PC-9 (cell line): ENCODE results near the gene FAM221B. TPM values are rescaled to one million over a fixed set of nuclear protein-coding genes. Genes with fewer than 3 reads are reported as not detected.

Experiments used
- BruUV-seq: library from RNA; stranded (reverse); fragments of 400-500 nt; replicated peaks from 2 replicates; lab custom pipeline; 2021; lab: Mats Ljungman, UMichigan
- CTCF ChIA-PET: fragments of 300-600 bp; sonication (Branson Sonifier 250); formaldehyde crosslinking; loops from one replicate; lab custom pipeline; 2022; ENCODE audit warnings: antibody characterized with exemption; lab: Charles Lee
- POLR2A ChIA-PET: fragments of 300-600 bp; sonication (Branson Sonifier 250); formaldehyde crosslinking; loops from one replicate; lab custom pipeline; 2022; ENCODE audit warnings: antibody characterized with exemption; ENCODE audit not compliant: unreplicated experiment; lab: Charles Lee
- DNase-seq, 2 experiments: peaks; one replicate each; pipeline versions ENCODE4 v3.0.0 to v3.0.0-alpha.2; 2015 to 2022; ENCODE audit warnings: mixed read lengths in 1 of 2
- H2AFZ ChIP-seq: fragments of 200-600 bp; sonication (generic); 2 replicates; pipeline ENCODE4 v1.8.1; 2017; ENCODE audit warnings: antibody characterized with exemption
- H3F3A ChIP-seq: fragments of 200-600 bp; sonication (generic); 2 replicates; pipeline ENCODE4 v1.8.1; 2017; ENCODE audit warnings: antibody characterized with exemption, mild to moderate bottlenecking, low read depth; ENCODE audit not compliant: insufficient read depth
- H3K27ac ChIP-seq: fragments of 200-600 bp; sonication (generic); 2 replicates; pipeline ENCODE4 v1.6.1; 2016; ENCODE audit warnings: mixed run types
- H3K27me3 ChIP-seq: fragments of 200-600 bp; sonication (generic); 2 replicates; pipeline ENCODE4 v1.6.1; 2016; ENCODE audit warnings: low read depth, mixed run types; ENCODE audit not compliant: insufficient read depth
- H3K36me3 ChIP-seq: fragments of 200-600 bp; sonication (generic); 2 replicates; pipeline ENCODE4 v1.6.1; 2016; ENCODE audit warnings: low read depth, mixed run types
- H3K4me1 ChIP-seq: fragments of 200-600 bp; sonication (generic); replicated peaks from 2 replicates; pipeline ENCODE4 v1.6.1; 2016; ENCODE audit warnings: mixed run types; ENCODE audit not compliant: insufficient read depth
- H3K4me2 ChIP-seq: fragments of 200-600 bp; sonication (generic); 2 replicates; pipeline ENCODE4 v1.6.1; 2017; ENCODE audit warnings: mixed run types
- H3K4me3 ChIP-seq: fragments of 200-600 bp; sonication (generic); 2 replicates; pipeline ENCODE4 v1.6.1; 2016; ENCODE audit warnings: mixed run types
- H3K79me2 ChIP-seq: fragments of 200-600 bp; sonication (generic); 2 replicates; pipeline ENCODE4 v1.6.1; 2017; ENCODE audit warnings: low read depth, mixed run types
- H3K9me2 ChIP-seq: fragments of 200-600 bp; sonication (generic); 2 replicates; pipeline ENCODE4 v1.8.1; 2017; ENCODE audit warnings: mild to moderate bottlenecking; ENCODE audit not compliant: insufficient read depth
- H3K9me3 ChIP-seq: fragments of 200-600 bp; sonication (generic); 2 replicates; pipeline ENCODE4 v1.8.1; 2016; ENCODE audit warnings: low read depth; ENCODE audit not compliant: insufficient read depth
- H4K20me1 ChIP-seq: fragments of 200-600 bp; sonication (generic); 2 replicates; pipeline ENCODE4 v1.8.1; 2017; ENCODE audit not compliant: insufficient read depth
- CTCF ChIP-seq: fragments of 200-600 bp; sonication (generic); conservative IDR thresholded peaks from 2 replicates; pipeline ENCODE4 v1.6.1; 2017; ENCODE audit warnings: mixed run types, antibody characterized with exemption, mild to moderate bottlenecking, moderate library complexity
- EZH2 ChIP-seq: fragments of 200-600 bp; sonication (generic); IDR thresholded peaks from 2 replicates; pipeline ENCODE4 v1.8.0; 2017; ENCODE audit warnings: antibody characterized with exemption, low read depth
- intact Hi-C: fragments of 100-400 bp; cut with micrococcal nuclease; formaldehyde crosslinking; loops from one replicate; pipeline ENCODE4 v1.10.0; 2022; ENCODE audit not compliant: unreplicated experiment
- total RNA-seq: library from RNA; stranded (reverse); gene quantifications from 2 replicates; pipeline ENCODE4 v1.2.3, GENCODE V29; 2021

Gene FAM221B
- total RNA-seq, 1 experiment from 2014 or later = not detected

- DNase-seq = no peak
- Histone ChIP-seq H3K27ac (no peak overlapping the region), H3K36me3 (no peaks in the 10 kb centered on the region), H3K9me3 (no peaks in the 10 kb centered on the region), H3F3A (no peaks in the 10 kb centered on the region), H3K4me2 (no peak overlapping the region), H3K27me3 (no peaks in the 10 kb centered on the region), H4K20me1 (no peaks in the 10 kb centered on the region), H2AFZ (no peak overlapping the region), H3K4me1 (no peaks in the 10 kb centered on the region), H3K4me3 (no peak overlapping the region), H3K9me2 (no peaks in the 10 kb centered on the region), H3K79me2 (no peaks in the 10 kb centered on the region)
- CTCF ChIA-PET = interaction anchor here (0.7 to 1.4 kb wide), 2 partner anchors 56 to 339 kb away, joined by 4 to 7 read pairs; no protein-coding TSS in a partner anchor
- intact Hi-C loops = loop anchor here (1.0 to 5.0 kb wide), 2 partner anchors 56 to 179 kb away; no protein-coding TSS in a partner anchor
- POLR2A ChIA-PET = no interaction called here
- TF ChIP-seq CTCF (peak; percentile 74), EZH2 (no peak)
- no TSS peak for BruUV-seq
Observed at GRCh38 chr9:35826071-35826701, 2.3 kb downstream of the FAM221B start.

- Histone ChIP-seq H3K36me3 (no peaks in the 10 kb centered on the region), H3K4me3 (no peak overlapping the region), H2AFZ (no peak overlapping the region), H3F3A (no peaks in the 10 kb centered on the region), H3K27ac (no peak overlapping the region), H3K79me2 (no peaks in the 10 kb centered on the region), H3K4me1 (no peaks in the 10 kb centered on the region), H3K9me2 (no peaks in the 10 kb centered on the region), H3K4me2 (no peak overlapping the region), H3K9me3 (no peaks in the 10 kb centered on the region), H4K20me1 (no peaks in the 10 kb centered on the region), H3K27me3 (no peaks in the 10 kb centered on the region)
- ChIA-PET POLR2A (no interaction called here), CTCF (no interaction called here)
- intact Hi-C loops = no loop called here
- no TSS peak for BruUV-seq
- TF ChIP-seq CTCF (no peak), EZH2 (no peak)
- DNase-seq = no peak
Observed at GRCh38 chr9:35822926-35823325, 5.6 kb downstream of the FAM221B start.

DNA sequence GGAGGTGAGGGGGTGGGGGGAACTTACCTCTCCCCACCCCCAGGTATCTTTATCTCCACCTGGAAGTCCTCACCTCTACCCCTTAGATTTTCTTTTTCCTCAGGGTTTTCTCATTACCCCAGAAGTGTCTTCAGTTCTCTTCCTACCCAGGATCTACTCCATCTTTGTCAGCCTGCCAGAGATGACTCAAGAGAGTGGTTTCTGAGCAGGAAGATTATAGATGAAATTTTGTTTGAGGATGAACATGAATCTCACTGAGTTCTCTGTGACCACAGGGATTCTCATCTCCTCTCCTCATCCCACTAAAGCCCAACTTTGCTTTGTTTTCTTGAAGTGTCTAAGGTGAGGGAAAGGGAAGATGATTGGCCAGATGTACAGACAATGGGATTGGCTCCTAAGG lies 8.5 kb downstream of the FAM221B start:
- Histone ChIP-seq H3K4me2 (no peak overlapping the region), H2AFZ (no peak overlapping the region), H4K20me1 (no peaks in the 10 kb centered on the region), H3K4me1 (no peaks in the 10 kb centered on the region), H3F3A (0 out of 2 replicates have a peak, but pooled peaks cover 3% of the 10 kb centered on the region), H3K4me3 (no peak overlapping the region), H3K79me2 (no peaks in the 10 kb centered on the region), H3K36me3 (no peaks in the 10 kb centered on the region), H3K27ac (no peak overlapping the region), H3K27me3 (no peaks in the 10 kb centered on the region), H3K9me3 (no peaks in the 10 kb centered on the region), H3K9me2 (no peaks in the 10 kb centered on the region)
- DNase-seq = no peak
- BruUV-seq = no TSS peak
- ChIA-PET CTCF (no interaction called here), POLR2A (no interaction called here)
- intact Hi-C loops = no loop called here
- no peak for TF ChIP-seq CTCF
- no peak for TF ChIP-seq EZH2
